ENCODE results near the gene GRID2.

DNA sequence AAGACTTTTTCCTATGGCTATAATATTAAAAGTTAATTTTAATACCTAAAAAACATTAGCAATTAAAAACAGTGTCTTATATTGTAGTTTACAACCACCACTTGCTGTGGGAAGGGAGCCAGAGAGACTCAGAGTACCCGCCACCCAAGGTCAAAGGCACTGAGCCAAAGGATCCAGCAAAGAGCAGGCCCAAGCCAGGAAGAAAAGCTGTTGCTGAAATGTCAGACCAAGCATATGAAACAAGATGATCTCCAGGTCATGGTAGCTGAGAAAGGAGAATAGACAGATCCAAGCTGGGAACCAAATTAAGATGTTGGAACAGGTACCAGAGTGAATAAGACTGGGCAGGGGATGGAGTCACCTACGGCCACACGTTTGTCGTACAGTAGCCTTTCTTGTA is 1506.0 kb downstream of the GRID2 start:
- TF ChIP-seq, protein P1, sequence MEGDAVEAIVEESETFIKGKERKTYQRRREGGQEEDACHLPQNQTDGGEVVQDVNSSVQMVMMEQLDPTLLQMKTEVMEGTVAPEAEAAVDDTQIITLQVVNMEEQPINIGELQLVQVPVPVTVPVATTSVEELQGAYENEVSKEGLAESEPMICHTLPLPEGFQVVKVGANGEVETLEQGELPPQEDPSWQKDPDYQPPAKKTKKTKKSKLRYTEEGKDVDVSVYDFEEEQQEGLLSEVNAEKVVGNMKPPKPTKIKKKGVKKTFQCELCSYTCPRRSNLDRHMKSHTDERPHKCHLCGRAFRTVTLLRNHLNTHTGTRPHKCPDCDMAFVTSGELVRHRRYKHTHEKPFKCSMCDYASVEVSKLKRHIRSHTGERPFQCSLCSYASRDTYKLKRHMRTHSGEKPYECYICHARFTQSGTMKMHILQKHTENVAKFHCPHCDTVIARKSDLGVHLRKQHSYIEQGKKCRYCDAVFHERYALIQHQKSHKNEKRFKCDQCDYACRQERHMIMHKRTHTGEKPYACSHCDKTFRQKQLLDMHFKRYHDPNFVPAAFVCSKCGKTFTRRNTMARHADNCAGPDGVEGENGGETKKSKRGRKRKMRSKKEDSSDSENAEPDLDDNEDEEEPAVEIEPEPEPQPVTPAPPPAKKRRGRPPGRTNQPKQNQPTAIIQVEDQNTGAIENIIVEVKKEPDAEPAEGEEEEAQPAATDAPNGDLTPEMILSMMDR (IDR thresholded peaks at IDR 0.05), result no peak
- TF ChIP-seq POLR2A (IDR thresholded peaks at IDR 0.05), result no peak
- peak in 1 of 2 donors; percentile 7 for TF ChIP-seq EP300 (IDR thresholded peaks at IDR 0.05)

Measured in tibial nerve (tissue), 4 donors.